Measurements from ENCODE around the gene MUL1.

MUL1 gene

DNA sequence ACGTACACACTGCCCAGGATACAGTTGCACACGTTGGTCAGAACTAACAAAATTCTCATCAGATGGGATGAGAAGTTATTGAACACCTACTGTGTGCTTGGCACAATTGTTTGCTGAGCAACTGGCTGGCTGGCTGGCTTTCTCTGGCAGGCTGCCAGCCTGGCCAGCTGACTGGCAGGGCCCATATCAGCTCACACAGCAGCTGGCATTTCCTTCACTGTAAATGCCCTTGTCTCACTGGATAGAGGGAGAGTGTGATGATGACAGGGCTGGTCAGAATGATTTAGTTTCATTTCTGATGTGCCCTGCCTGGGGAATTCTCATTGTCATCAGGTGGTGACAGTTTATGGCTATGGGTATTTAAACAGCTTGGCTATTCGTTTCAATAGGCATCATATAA, 37.8 kb downstream of the MUL1 start:
- DNase-seq (ENCODE audit: low read depth): no peak

GRCh38 chr1:20469406-20470076, 38.4 kb downstream of the MUL1 start:
- no peak for DNase-seq (ENCODE audit: low read depth)

GRCh38 chr1:20466273-20466672, 41.7 kb downstream of the MUL1 start:
- no peak for DNase-seq (ENCODE audit: low read depth)

DNA sequence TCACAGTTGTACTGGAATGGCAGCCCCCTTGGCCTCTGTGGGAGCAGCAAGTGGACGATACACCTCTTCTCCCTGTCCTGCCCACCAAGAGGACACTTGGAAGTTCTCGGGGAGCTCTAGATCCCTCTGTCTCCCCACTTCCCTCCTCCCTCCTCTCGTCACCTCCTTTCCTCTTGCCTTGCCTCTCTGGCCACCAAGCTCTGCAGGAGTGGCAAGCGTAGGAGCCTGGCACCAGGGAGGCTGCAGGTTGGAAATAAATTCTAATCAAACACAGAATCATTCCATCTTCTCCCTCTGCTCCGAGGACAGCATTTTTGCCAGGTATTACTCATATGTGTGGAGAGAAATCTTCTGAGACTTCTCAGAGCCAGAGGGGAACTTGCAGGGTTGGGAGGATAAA, 42.8 kb downstream of the MUL1 start:
- DNase-seq (ENCODE audit: low read depth): no peak

- DNase-seq (ENCODE audit: low read depth): no peak
These were observed 44.4 kb downstream of the MUL1 start for GRCh38 chr1:20463502-20463901.

- no peak for DNase-seq (ENCODE audit: low read depth)
These were observed 45.6 kb downstream of the MUL1 start for GRCh38 chr1:20462397-20462796.

DNA sequence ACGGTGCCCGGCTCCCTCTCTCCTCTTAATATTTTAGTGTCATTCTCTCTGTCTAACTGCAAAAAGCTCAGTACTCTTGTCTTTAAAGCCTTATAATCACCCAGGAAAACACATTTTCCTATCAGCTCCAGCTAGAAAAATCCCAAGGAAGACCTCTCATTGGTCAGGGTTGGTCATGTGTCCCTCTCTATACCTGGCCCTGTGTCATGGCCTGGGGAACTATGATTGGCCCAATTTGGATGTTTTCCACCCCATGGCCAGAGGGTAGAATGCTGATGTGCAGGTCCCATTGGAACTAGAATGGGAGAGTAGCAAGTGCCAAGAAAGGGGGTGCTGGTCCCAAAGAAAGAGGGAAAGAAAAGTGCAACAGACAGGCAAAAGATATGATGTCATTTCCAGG, 49.2 kb downstream of the MUL1 start:
- no peak for DNase-seq (ENCODE audit: low read depth)

DNA sequence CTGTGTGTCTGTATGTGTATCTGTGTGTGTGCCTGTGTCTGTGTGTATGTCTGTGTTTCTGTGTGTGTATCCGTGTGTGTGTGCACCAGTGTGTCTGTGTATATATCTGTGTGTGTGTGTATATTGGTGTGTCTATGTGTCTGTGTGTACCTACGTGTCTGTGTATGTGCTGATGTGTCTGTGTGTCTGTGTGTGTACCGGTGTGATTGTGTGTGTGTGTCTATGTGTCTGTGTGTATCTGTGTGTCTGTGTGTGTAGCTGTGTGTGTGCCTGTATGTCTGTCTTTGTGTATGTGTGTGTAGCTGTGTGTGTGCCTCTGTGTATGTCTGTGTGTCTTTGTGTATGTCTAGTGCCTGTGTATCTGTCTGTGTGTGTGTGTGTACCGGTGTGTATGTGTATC, 53.9 kb downstream of the MUL1 start:
- no peak for DNase-seq (ENCODE audit: low read depth)

- no peak for DNase-seq (ENCODE audit: low read depth)
These were observed 58.1 kb downstream of the MUL1 start for GRCh38 chr1:20449735-20450311.

All from ELR (cell line).